AG08396 (cell line): ENCODE data around the gene ROR2.

Experiments used
- DNase-seq: peaks from one replicate; pipeline ENCODE4 v3.0.0; 2012; ENCODE audit warnings: low spot score, mixed read lengths

Gene ROR2

DNA sequence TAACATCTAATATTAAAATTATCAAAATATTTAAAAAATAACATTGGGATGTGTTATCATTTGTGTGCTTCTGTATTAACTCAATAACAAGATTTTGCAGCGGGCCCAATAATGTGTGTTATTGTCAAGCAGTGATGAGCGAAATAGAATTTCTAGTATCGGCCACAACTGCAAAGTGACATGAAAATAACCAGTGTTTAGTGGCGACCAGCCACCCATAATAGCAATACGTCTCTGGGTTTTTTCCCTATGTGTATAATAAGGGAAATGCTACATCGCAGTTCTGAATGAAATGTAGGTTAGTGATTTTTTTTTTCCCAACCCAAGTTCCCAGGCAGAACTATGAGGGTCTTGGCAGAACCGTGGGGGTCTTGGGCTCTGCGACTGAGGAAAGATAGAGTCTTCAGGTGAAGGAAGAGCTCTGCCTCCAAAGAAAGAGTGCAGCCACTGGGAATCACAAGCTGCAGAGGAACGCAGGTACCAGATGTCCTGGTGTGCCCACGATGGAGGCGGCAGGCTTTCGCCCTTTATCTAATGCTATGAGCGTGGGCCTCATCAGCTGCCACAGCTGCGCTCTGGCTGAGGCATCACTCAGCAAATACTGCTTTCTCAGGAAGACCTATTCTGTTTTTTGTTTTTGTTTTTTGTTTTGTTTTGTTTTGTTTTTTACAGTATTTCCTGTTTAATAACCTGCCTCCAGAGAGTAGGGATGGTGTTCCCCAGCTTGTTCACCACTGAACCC lies 235.0 kb downstream of the ROR2 start:
- no peak for DNase-seq

DNA sequence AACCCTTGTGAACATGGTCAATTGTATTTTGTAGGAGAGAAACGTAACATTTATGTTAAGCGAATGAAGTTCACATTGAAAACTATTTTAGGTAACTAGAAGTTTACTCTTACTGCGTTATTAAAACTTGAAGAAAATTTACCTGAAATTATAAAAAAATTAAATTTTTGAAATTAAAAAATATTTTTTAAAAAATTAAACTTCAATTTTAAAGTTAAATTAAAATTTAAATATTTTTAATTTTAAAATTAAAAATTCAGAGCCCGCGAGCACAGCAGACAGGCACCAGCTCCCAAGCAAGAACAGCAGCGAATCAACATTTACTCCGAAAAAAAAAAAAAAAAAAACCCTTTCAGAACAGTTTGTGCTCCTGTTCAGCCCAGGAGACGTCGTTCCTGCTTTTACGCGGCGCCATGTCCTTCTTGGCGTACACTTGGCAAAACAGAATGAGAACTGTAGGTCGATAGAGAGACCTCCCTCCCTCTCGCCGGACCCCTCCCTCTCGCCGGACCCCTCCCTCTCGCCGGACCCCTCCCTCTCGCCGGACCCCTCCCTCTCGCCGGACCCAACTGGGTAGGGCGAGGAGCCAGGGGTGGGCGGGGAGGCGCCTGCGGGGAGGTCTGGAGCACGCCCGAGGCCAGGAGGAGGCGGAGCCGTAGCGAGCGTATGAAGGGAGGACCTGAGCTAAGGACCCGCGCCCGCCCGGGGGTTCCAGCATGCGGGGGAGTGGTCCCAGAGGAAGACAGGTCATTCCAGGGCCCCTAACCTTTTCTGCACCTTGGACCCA lies 235.8 kb downstream of the ROR2 start:
- DNase-seq = peak; percentile 73

DNA sequence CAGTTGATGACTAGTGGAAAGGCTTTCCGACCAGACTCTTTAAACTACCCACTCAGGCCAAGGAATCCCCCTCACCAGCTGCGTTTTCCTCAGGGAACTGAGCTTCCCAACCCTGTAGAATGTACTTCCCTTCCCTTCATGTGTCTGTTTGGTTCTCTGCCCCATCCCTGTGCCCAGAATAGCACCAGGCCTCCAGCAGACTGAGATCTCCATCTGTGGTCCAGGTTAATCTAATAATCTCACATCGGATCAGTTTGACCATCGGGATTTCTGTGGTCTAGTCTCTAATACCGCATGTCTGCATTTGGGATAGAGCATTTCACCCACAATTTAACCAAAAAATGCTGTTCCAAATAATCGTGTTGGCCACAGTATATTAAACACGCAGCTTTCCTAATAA lies 237.2 kb downstream of the ROR2 start:
- no peak for DNase-seq

DNA sequence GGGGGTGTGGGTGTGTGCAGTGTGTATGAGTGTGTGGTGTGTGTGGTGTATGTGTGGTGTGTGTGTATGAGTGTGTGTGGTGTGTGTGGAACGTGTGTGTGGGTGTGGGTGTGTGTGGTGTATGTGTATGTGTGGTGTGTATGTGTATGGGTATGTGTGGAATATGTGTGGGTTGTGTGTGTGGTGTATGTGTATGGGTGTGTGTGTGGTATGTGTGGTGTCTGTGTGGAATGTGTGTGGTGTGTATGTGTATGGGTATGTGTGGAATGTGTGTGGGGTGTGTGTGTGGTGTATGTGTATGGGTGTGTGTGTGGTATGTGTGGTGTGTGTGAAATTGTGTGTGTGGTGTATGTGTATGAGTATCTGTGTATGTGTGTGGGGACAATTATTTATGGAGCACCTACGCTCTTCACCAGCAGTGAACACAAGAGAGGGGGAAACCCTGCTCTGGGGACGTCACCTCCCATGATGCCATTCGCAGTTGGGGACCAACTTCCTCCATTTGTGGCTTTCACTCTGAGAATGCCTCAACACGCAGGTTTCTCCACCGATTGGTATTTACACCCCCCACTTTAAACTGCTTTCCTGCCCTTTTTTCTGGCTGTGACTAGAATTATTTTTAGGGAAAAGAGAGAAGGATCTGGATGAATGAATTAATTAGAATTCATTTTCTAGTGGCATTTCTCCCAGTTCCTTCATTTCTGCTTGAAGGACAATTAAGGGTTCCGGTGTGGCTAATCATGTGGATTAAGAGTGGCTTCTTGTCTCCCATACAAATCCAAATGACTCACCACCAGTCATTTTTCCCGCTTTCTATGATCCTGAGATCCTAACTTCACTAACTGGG lies 238.1 kb downstream of the ROR2 start:
- DNase-seq = peak; percentile 3

DNA sequence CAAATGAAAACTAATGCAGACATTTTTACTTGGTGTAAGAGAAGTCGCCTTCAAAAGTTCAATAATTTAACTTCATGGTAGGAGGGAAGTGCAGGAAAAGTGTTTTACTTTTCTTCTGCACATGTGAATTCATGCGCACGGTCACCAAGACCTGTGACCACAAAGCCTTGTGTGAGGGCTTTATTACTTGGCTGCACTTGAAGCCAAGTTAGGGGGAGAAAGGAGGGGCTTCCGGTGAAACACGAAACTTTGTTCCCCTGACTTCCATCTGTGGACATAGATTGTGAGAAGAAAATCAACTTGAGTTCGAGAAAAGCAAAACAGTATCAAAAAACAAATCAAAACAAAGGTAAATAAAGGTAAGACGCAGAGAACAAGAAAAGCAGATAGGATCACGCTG lies 239.9 kb downstream of the ROR2 start:
- DNase-seq = no peak

DNA sequence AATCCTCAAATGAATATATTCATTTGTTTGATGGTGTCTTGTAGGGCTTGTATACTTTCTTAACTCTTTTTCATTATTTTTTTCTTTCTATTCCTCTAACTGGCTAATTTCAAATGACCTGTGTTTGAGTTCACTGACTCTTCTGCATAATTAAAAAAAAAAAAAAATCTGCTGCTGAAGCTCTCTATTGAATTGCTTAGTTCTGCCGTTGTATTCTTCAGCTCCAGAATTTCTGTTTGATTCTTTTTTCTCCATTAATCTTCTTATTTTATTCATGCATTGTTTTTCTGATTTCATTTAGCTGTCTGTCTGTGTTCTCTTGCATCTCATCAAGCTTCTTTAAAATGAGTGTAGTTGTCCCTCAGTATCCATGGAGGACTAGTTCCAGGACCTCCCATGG lies 244.6 kb downstream of the ROR2 start:
- DNase-seq = no peak

DNA sequence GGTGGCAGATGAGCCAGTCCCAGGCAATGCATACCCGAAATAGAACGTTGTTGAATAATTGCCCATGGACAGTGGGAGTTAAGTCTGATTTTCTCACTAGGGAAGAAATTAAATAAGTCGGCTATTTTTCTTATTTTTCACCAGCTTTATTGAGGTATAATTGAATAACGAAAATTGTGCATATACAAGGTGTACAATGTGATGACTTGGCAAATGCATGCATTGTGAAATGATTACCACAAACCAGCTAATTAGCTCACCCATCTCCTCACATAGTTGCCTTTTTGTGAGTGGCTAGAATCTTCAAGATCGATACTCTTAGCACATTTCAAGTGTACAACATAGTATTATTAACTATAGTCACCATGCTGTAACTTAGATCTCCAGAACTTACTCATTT lies 249.6 kb downstream of the ROR2 start:
- no peak for DNase-seq

DNA sequence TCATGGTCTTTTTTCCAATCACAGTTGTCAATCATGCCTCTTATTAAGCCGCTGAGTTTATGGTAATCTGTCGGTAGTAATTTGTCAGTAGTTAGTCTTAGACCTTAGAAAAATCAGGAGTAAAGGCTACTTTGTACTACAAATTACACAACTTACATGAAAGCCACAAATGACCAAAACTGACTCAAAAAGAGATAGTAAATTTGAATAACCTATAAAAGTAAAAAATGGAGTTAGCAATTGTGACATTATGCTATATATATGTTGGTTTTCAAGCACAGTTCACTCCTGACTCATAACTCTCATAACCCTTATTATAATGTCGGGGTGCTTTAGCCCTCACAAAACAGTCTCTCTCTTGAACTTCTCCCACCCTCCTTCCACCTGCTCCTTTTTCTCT lies 251.8 kb downstream of the ROR2 start:
- no peak for DNase-seq

DNA sequence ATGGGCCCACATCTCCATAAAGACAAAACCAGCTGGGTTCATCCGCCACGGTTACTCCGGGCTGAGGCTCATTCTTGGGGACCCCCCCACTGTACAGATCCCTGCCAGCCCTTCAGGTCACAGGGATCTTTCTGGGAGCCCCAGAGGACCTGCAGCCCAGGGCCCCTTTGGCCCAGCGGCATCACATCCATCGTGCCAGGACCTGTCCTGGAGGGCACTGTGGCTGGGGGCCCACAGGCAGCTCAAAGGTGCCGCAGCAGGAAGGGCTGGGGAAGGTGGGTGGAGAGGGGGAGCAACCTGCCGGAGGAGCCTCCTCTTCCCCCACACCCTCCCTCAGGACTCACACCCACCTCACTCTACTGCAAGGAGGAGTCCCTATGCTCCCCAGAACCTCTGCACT lies 252.8 kb downstream of the ROR2 start:
- peak; percentile 1 for DNase-seq

DNA sequence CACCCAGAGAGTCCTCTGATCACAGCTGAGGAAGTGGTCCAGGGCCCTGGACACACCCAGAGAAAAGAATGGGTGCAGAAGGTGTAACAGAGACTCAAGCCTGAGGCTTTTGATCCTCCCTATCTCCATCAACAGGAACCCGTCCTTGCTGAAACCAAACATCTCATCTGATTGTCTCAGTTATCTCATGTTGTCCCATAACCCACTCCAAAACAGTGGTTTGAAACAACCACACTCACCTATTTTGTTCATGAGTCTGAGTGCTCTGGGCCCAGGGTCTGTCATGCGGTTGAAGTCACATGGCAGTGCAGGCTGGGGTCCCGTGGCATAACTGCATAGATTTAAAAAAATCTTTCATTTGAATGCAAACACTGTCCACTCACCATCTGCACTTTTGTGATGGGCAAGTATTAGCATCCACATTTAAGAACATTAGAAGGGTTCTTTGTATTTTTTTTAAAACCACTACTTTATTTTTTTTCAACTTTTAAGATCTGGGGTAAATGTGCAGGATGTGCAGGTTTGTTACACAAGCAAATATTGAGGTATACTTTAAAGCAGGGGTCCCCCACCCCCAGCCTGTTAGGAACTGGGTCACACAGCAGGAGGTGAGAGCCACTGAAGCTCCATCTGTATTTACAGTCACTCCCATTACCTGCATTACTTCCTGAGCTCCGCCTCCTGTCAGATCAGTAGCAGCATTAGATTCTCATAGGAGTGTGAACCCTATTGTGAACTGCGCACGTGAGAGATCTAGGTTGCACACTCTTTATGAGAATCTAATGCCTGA lies 255.8 kb downstream of the ROR2 start:
- DNase-seq = no peak

DNA sequence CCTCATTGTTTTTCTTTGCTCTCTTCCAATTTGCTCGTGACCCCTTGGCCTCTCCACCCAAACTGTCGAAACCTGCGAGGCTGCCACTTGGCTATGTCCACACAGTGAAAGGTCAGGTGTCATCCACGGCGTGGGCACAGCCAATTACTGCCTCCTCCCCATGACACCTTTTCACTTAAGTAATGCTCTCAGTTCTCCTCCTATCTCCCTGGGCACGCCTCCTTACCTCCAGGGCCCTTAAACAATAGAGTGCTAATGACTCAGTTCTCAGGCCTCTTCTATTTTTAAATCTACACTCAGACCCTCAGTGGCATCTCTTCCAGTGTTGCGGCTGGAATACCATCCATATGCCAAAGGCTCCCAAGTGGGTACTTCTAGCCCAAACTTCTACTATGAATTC lies 256.8 kb downstream of the ROR2 start:
- no peak for DNase-seq

DNA sequence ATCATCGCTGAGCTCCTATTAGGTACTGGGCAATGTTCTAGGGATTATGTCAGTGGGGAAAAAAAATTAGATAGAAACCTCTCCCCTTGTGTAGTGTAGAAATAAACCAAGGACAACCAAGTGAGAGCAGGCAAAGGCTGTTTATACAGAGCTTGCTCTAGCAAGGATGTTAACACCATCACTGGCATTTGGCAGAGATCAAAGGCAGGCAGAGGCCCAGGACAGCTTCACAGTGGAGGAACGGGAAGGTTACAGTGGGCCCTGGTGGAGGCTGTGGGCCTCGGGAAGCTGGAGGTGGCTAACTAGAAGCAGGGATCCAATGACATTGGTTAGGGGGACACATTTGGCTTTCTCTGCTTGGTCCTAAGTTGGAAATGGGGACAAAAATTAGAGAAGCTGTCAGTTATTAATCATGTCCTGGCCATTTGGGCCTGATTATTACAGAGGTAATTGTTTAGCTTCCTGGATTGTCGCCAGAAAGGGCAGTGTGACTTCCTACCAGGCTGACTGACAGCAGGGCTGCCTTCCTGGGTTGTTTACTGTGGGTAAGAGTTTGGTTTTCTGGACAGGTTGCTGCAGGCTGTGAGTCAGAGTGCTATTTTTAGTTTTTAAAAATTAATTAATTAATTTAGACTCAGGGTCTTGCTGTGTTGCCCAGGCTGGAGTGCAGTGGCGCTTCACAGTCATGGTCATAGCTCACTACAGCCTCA lies 259.3 kb downstream of the ROR2 start:
- no peak for DNase-seq

DNA sequence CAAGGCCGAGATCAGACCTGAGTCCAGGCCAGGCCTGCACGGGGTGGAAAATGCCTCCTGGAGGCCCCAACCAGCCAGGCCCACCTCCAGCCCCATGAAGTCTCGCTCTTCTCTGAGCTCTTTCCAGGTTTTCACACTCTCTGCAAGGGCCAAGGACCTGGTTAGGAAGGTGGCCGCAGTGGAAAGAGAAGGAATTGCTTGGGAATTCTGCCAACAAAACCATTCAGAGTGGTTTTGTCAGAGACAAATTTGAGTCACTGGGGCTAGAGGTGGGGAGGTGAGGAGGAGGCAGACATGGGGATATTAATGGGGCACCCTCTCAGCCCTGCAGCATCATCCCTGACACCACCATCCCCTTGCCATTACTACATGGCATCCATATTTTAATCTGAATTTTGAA lies 261.0 kb downstream of the ROR2 start:
- no peak for DNase-seq

DNA sequence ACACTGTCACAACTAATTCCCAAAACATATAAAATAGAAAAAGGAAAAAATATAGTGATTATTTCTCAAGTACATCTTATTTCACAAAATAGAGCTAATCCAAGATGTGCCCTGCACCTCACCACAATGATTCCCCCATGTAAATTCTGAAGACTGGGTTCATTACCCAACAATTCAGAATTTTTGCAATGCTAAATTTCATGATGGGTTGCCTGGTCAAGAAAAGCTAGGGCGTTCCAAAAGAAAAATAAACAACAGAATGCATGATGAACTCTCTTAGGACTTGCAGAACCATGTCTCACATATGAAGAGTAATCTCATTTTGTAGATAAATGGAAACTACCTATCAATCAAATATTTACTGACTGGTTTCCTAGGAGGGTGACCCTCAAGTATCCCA lies 266.8 kb downstream of the ROR2 start:
- no peak for DNase-seq

DNA sequence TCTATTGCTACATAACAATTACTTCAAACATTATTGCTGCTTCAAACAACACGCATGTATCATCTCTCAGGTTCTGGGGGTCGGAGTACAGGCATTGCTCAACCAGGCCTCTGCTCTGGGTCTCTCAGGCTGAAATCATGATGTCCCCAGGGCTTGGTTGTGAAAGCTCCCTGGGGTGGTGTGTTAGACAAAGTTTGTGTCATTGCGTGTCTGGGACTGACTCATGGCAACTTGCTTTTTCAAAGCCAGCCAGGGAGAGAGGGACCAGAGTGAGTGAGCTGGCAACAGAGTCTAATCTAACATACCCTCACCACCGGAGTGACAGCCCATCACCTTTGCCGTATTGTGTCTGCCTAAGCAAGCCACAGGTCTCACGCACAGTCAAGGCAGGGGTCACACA lies 267.2 kb downstream of the ROR2 start:
- DNase-seq = no peak

DNA sequence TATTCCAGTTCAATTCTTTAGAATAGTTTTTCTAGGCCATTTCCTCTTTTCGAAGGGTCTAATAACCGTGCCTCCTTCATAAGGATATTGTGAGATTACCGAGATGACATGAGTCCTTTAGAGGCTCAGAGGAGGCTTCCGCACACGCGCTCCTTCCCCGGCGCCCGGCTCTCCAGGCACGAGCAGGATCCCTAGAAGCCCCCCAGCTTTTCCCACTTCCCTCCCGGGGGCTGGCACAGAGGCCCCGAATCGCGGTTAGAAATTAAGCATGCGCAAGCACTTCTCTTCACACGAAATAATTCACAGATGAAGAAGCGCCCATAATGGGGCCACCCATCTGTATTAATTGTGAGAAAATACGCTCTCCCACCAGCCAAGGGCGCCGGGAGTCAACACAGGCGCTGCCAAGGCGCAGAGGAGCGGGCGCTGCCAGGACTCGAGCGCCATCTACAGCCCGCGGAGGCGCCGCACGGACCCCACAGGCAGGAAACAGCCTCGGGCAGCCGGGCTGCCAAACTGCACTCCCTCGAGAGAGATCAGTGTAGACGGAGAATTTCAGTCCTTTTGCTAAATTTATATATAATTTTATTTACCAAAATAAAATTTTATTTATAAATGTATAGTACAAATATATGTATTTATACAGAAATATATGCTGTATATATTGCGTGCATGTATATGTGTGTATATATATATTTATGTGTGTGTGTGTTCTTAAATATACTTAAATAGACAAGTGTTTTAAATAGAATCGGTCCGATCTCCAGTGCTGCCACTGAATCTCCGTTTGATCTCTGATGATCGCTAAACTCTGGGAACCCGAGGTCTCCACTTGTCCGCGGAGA lies 268.3 kb downstream of the ROR2 start:
- DNase-seq = peak; percentile 94

DNA sequence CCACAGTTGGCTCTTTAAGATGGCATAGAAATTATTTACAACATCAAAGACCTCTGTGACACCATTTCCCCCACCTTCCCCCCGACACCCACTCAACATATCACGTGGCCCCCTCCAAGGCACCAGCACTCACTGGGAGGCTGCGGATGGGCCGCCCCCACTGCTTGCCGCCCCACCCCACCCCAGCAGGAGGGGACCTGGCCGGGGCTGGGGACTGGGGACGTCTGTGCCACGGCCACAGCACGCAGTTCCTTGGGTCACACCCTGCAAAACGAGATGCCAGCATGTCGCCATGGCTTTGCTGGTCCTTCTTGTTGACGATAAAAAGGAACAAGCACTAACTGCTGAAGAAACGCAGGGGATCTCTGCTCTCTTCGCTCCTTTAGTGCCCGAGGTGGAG lies 269.0 kb downstream of the ROR2 start:
- no peak for DNase-seq

DNA sequence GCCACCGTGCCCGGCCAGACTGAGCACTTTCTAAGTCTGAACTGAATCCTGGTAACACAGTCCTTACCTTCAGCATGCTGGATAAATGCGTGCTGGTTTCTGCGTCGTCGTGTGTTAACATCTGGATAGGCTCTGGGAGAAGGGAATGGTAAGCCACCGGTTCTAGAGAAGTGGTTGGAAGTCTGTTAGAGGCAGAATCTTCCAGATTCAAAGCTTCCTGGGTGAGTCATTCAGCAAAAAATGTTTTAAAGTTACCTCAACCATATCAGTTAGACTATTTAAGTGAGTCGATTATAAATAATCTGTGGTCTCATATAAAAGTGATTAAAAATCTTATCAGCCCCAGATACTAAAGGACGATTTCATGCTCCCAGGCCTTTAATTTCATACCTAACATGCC lies 269.9 kb downstream of the ROR2 start:
- DNase-seq = no peak

DNA sequence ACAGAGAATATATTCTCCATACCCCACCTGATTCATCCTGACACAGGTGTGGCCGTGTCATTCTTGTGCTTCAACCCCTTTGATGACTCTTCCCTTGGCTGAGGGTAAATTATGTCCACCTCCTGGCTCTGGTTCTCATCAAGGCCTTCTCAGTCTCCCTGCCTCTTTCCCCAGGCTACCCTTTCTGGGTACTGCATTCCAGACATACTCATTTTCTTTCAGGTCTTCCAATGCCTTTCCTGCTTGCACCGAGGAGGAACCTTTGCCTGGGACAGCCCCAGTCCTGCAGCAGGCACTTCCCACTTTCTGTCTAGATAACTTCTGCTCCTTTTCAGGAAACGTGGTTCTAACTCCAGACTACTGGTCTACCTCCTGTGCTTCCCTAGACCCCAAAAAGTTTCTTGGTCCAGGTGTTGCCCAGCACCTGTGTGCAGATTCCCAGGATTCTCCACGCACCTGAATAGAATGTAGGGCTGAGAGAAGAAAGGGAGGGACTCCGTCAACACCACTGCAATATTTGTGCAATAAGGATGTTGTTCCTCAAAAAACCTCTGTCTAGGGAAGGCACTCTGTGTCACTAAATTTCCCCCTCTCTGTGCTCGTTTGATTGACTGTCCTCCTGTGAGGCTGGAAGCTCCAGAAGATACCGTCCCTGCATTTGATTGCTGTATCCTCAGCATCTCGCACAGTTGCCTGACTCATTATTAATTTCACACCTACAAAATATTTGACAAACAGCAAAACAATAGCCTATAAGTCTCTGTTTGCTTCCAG lies 271.0 kb downstream of the ROR2 start:
- no peak for DNase-seq
